ENCODE data around the gene SMURF1.

The SMURF1 gene

DNA sequence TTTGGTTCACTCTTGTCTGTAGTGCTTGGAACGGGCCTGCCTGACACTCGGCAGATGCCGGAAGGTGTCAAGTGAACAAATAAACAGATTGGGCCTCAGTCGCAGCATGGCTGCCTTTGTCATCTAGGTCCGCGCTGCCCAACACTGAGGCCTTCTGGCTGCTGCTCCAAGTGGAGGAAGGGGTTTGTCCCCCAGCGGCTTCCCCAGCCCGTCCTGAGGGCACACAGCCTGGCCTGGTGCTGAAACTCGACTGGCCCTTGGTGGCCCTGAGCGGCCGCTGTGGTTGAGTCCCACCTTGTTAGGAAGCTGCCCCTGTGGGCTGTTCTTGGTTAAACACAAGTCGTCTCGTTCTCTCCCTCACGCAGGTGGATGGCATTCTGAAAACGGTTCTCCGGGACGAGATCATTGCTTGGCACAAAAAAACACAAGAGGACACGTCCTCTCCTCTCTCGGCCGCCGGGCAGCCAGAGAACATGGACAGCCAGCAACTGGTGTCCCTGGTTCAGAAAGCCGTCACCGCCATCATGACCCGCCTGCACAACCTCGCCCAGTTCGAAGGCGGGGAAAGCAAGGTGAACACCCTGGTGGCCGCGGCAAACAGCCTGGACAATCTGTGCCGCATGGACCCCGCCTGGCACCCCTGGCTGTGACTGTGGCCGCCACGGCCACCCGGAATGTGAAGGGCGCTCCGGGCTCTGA lies 132.1 kb downstream of the SMURF1 start:
- DNase-seq (ENCODE audit: insufficient read length, low spot score) = no peak
- FAIRE-seq = no peak
- TF ChIP-seq, protein P1, sequence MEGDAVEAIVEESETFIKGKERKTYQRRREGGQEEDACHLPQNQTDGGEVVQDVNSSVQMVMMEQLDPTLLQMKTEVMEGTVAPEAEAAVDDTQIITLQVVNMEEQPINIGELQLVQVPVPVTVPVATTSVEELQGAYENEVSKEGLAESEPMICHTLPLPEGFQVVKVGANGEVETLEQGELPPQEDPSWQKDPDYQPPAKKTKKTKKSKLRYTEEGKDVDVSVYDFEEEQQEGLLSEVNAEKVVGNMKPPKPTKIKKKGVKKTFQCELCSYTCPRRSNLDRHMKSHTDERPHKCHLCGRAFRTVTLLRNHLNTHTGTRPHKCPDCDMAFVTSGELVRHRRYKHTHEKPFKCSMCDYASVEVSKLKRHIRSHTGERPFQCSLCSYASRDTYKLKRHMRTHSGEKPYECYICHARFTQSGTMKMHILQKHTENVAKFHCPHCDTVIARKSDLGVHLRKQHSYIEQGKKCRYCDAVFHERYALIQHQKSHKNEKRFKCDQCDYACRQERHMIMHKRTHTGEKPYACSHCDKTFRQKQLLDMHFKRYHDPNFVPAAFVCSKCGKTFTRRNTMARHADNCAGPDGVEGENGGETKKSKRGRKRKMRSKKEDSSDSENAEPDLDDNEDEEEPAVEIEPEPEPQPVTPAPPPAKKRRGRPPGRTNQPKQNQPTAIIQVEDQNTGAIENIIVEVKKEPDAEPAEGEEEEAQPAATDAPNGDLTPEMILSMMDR (IDR thresholded peaks at IDR 0.05; ENCODE audit: insufficient read depth, missing control alignments) = no peak

DNA sequence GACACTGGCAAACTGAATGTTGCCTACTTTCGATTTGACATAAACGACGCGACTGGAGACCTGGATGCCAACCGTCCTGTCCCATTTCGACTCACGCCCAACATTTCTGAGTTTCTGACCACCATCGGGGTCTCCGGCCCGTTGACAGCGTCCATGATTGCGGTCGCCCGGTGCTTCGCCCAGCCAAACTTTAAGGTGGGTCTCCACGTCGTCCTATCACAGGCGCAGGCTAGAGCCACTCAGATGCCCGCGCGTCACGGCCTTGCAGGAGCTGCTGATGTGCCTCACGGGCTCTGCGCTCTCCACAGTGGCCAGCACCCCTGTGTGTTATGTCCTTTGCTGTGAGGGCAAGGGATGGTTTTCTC lies 132.6 kb downstream of the SMURF1 start:
- TF ChIP-seq, protein P1 (IDR thresholded peaks at IDR 0.05; ENCODE audit: insufficient read depth, missing control alignments) = no peak
- FAIRE-seq (no peak), DNase-seq (ENCODE audit: insufficient read length, low spot score) (no peak)

DNA sequence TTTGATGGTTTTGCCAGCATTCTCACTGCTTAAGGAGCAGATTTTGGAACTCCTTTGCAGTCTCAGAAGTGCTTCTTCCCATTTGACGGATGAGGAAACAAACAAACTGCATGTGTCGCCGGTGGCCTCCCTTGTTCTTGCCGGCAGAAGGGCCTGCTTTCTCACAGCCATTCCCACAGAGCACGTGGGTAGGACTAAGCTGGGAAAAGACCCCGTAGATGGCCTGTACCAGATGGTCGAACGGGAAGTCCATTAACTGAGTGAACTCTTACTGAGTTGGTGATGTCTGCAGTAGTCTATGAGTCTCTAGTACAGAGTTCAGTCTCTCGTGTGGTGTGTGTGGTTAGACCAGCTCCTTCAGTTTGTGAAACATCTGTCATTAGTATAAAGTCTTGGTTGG lies 133.6 kb downstream of the SMURF1 start:
- TF ChIP-seq, protein P1 (IDR thresholded peaks at IDR 0.05; ENCODE audit: insufficient read depth, missing control alignments) = no peak
- no peak for FAIRE-seq
- DNase-seq (ENCODE audit: insufficient read length, low spot score) = no peak

DNA sequence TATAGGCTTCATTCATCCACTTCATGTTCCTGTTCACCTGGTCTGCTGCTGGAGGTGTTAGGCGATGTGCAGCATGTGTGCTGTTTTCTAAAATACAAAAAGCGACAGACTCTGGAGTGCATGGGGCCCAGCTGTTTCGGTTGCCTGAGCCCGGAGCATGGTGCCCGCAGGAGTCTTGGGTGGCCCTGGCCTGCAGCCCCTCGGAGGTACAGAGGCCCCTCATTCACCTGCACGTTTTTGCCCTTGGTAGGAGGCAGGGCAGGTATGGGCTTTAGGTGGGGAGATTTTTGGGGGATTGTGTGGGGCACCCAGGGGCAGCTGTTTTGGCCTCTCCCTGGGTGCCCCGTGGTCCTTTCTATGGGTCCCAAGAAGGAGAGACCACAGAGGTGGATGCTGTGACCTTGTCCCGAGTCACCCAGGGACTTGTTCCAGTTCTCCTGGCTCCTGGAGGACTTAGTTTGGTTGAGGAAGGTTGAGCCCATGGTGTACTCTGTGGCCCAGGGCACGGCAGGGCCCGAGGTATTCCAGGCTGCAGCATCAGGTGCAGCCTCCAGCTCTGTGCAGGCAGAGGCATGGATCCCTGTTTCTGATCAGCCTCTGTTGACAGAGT lies 134.9 kb downstream of the SMURF1 start:
- DNase-seq (ENCODE audit: insufficient read length, low spot score) (no peak), FAIRE-seq (no peak)
- TF ChIP-seq, protein P1 (IDR thresholded peaks at IDR 0.05; ENCODE audit: insufficient read depth, missing control alignments) = no peak

DNA sequence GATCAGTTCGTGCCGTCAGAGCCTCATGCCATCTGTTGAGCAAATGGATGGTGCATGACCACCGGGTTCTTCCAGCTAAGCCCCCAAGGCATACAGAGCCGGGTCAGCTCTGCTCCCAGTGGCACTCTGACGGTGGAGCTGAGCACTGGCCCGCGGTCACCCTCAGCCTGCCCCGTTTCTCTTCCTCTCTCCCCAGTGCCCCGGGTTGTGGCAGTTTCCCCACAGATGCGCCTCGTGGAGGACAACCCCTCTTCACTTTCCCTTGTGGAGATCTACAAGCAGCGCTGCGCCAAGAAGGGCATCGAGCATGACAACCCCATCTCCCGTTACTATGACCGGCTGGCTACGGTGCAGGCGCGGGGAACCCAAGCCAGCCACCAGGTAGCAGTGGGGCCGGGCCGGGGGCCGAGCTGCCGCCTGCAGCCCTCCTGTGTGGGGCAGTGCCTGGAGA lies 135.7 kb downstream of the SMURF1 start:
- no peak for DNase-seq (ENCODE audit: insufficient read length, low spot score)
- FAIRE-seq = no peak
- TF ChIP-seq, protein P1 (IDR thresholded peaks at IDR 0.05; ENCODE audit: insufficient read depth, missing control alignments) = no peak

DNA sequence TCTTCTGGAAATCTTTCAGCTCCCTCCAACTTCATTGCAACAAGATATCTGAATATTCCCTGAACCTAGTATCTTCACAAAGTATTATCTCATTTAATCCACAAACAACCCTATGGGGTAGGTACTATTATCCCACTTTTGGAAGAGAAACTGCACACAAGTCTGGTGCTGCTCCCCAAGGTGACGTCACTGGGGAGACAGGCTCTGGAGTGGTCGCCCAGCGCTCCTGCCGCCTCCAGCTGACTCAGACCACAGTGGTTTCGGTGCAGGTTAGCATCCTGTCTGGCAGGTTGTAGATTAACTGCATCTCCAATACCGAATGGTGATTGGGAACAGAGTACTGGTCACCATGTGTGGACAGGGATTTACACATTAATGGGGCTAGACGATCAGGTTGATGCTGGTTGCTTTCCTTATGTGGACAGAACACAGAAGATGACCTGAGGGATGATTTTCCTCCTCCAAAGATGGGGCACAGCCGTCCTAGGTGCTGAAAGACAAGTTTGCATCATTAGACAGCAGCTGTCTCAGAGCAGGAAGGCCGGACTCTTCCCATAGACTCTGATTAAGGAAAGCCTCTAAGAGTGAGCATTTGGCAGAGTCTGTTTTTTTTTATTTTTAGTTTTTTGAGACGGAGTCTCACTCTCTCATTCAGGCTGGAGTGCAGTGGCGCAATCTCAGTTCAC lies 137.0 kb downstream of the SMURF1 start:
- DNase-seq (ENCODE audit: insufficient read length, low spot score) (no peak), FAIRE-seq (no peak)
- TF ChIP-seq, protein P1 (IDR thresholded peaks at IDR 0.05; ENCODE audit: insufficient read depth, missing control alignments) = no peak

DNA sequence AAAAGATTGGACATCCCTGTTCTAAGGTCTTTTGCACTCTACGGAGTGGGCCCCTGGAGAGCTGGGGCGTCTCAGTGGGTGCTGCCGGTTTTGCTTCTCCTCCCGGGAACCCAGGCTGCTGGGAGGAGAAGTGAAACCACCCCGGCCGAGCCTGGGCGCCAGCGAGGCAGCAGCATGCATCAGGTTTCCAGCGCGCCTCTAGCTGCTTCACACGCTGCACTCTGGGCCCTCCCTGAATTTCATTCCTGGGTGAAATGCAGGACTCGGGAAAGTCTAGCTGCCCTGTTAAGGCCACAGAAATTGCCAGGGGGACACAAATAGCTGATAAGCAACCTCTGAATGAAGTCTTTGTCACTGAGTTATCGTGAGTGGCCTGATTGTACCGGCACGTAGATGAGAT lies 138.1 kb downstream of the SMURF1 start:
- FAIRE-seq (no peak), DNase-seq (ENCODE audit: insufficient read length, low spot score) (no peak)
- TF ChIP-seq, protein P1 (IDR thresholded peaks at IDR 0.05; ENCODE audit: insufficient read depth, missing control alignments) = no peak
